Muscle of back (tissue), 11 donors: ENCODE measurements around the gene CLINT1. TPM values are rescaled to one million over a fixed set of nuclear protein-coding genes. Genes with fewer than 3 reads are reported as not detected.

Experiments used
- DNase-seq, 3 donors: peaks; one replicate each; pipeline versions ENCODE4 v3.0.0 to v3.0.0-alpha.2; 2013
- polyA plus RNA-seq, 10 donors: library from polyadenylated mRNA; unstranded; fragments of 120-200 nt; gene quantifications; one replicate each; pipeline ENCODE4 v1.2.1, GENCODE V29; 2013; ENCODE audit not compliant: insufficient read length in 10 of 10

CLINT1 gene
- polyA plus RNA-seq, 10 donors = 57.5 to 84.3 (median 68.6) TPM

GRCh38 chr5:157764531-157764930 lies 94.4 kb downstream of the CLINT1 start:
- no peak for DNase-seq

GRCh38 chr5:157761690-157762621 lies 97.0 kb downstream of the CLINT1 start:
- peak; percentile 38 to 73 (median 54) for DNase-seq

- no peak for DNase-seq
Measured at GRCh38 chr5:157758706-157759105, 100.2 kb downstream of the CLINT1 start.

GRCh38 chr5:157756122-157756521 lies 102.8 kb downstream of the CLINT1 start:
- DNase-seq = no peak

GRCh38 chr5:157750320-157750719 lies 108.6 kb downstream of the CLINT1 start:
- no peak for DNase-seq

GRCh38 chr5:157749462-157749799 lies 109.5 kb downstream of the CLINT1 start:
- DNase-seq = no peak

GRCh38 chr5:157748760-157749461 lies 110.0 kb downstream of the CLINT1 start:
- DNase-seq = peak in 1 of 3 donors; percentile 69

GRCh38 chr5:157747766-157748700 lies 110.9 kb downstream of the CLINT1 start:
- peak in 1 of 3 donors; percentile 21 for DNase-seq

GRCh38 chr5:157747173-157747740 lies 111.7 kb downstream of the CLINT1 start:
- DNase-seq = no peak

GRCh38 chr5:157745041-157745456 lies 113.9 kb downstream of the CLINT1 start:
- no peak for DNase-seq

- DNase-seq = peak in 1 of 3 donors; percentile 53
Measured at GRCh38 chr5:157744051-157745011, 114.6 kb downstream of the CLINT1 start.

- DNase-seq = peak; percentile 86 to 97 (median 95)
Measured at GRCh38 chr5:157743163-157744050, 115.5 kb downstream of the CLINT1 start, which contains the start of gene LSM11. LSM11 (plus strand) TSS chr5:157743712; CDS start chr5:157743751, 39 bp downstream.

- DNase-seq = no peak
Measured at GRCh38 chr5:157741131-157741530, 117.8 kb downstream of the CLINT1 start.

- DNase-seq = no peak
Measured at GRCh38 chr5:157740229-157740610, 118.7 kb downstream of the CLINT1 start.

- no peak for DNase-seq
Measured at GRCh38 chr5:157739388-157740228, 119.3 kb downstream of the CLINT1 start.

- DNase-seq = no peak
Measured at GRCh38 chr5:157735991-157736390, 123.0 kb downstream of the CLINT1 start.
